Stimulated activated CD8-positive, alpha-beta memory T cell treated with anti-CD3 and anti-CD28 coated beads, Interleukin-12 subunit alpha, Interleukin-12 subunit beta, amount 100 ng/mL, for 24 hours (primary cell): ENCODE measurements around the gene SYT9.
A peak's percentile ranks its signal among the peaks of the same experiment; 100 is the strongest.
"Not testable (repeated sequence)": the region's sequence is repeated elsewhere in the genome, so short reads cannot be mapped to it uniquely, and the experiment has no call there.

Source experiments
- DNase-seq: peaks from one replicate; pipeline ENCODE4 v3.0.0-alpha.2; 2020; ENCODE audit errors: extremely low read depth

The SYT9 gene

DNA sequence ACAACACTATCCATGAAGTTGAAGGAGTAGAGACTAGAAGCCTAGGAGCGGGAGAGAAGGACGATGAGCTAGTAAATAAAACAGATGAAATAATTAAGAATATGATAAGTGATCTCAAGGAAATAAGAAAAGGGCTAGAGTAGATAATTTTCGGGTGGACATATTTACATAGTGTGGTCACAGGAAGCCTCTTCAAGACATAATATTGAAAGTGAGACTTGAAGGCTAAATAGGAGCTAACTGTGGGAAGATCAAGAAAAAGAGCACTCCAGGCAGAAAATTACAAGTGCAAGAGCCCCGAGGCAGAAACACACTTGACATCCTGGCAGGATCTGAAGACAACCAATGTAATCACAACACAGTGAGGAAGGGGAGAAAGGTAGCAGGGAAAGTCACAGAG lies 250.2 kb downstream of the SYT9 start:
- DNase-seq = no peak

DNA sequence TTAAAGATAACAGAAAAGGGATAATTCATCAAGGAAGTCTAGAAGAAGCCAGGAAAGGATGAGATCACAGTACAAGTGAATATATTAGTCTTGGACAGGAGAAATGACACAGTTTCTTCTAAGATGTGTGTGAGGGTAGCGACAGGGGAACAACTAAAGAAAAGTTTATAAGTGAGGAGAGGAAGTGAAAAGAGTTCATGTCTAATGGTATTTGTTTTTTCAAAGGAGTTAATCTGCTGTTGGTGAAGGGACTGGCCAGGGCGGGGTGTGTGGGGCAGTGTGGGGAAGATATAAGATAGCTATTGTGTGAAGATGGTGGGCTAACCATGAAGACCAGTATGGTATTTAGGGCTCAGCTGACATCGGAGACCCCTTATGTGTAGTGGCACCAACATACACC lies 254.5 kb downstream of the SYT9 start:
- DNase-seq = no peak

DNA sequence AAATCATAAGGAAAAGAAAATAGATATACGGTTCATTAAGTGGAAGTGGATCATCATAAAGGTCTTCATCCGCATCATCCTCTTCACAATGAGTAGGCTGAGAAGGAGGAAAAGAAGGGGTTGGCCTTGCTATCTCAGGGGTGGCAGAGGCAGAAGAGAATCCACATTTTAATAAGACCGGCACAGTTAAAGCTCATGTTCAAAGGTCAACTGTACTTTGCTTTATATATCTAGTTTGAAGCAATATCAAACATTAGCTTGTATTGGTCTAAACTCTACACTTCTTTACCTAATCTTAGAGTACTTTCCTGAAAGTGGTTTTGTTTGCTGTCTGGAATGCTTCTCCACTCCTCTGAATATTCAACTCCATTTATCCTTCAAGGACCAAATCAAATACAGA lies 256.4 kb downstream of the SYT9 start:
- no peak for DNase-seq

DNA sequence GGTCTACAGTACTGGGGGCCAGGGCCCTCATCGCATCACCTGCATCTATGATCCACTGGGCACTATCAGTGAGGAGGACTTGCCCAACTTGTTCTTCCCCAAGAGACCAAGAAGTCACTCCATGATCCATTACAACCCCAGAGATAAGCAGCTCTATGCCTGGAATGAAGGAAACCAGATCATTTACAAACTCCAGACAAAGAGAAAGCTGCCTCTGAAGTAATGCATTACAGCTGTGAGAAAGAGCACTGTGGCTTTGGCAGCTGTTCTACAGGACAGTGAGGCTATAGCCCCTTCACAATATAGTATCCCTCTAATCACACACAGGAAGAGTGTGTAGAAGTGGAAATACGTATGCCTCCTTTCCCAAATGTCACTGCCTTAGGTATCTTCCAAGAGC lies 258.3 kb downstream of the SYT9 start:
- no peak for DNase-seq

DNA sequence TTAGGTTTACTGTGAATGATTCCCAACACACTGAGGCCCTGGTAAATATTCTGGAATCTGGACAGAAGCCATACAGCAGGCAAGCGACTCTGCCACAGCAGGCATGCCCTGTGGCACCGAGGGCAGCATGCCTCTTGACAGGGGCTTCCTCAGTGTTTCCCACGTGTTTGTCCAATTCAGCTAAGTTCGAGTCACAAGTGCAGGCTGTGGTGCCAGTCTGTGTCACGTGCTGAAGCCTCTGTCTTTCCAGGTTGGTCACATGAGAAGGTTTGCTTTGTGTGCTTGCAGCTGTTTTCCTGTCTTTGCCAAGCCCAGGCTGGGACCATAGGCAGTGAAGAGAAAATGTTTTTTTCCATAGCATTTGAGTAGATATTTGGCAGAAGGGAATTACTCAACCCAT lies 259.7 kb downstream of the SYT9 start:
- no peak for DNase-seq

DNA sequence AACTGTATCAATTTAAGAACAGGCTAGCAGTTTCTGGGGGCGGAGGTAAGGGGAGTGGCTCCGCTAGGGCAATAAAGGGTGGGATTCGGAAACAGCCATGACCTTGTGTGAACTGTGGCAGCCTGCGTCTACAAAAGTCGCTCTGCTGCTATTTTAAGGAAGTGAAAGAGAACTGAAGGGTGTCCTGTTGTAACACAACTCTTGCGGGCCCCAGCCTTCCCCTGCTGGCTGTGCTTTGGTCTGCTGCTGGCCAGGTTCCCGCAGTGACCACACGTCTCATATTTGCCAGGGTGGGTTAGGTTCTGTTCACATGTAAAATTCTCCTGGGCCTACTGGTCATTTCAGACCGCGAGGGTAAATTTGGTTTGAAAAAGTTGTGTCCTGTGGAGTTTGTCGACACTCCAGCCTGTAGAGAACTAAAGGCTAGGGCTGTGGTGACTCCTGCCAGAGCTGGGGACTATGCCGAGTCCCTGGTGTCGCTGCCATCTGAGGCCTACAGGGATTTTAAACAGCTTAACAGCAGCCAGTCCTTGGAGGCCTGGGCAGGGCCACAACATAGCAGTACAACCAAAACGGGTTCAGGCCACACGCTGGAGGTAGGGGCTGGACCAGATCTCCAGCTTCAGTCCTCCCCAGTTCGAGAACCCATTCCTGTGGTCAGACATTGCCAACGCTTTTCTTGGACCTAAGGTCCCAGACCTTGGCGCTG lies 261.0 kb downstream of the SYT9 start:
- DNase-seq = no peak

DNA sequence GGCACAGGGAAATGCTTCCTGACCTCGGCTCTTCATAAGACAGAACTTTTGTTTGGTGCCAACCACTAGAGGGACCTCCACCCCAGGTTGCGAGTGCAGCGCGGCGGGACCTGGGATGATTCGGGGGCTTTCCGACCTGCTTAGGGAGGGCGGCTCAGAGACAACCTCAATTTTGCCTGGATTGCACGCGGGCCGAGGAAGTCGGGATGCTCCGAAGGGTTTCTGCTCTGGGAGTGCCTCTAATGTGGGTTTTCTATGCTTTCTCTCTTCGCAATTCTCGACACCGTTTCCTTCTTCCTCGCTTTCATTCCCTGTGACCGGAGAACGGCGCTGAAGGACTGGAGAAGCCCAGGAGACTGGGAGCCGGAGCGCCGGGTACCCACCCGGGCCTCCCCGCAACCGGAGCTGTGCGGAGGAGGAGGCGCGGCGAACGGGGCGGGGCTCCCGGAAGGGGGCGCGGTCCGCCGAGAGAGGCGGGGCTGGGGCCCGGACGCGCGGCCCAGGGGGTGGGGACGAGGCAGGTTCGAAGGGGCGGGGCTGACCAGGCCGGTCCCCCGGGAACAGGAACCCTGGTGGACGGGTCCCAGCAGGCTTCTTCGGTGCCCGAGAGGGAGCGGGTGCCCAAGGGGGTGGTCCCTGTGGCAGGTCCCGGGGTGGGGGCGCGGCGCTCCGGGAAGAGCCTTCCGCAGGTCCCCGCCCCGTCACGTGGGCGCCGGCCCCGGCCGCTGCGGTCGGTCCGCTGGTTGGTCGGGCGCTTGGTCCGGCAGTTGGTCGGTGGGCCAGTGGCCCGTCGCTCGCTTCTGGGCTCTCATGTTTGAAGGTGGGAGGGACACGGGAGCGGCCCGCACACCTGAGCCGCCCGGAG lies 261.8 kb downstream of the SYT9 start, which contains the start of gene PPFIBP2:
Gene PPFIBP2 (plus strand): TSS at position 766 of the 865 bp plus-strand sequence. CDS start 35,477 bp downstream, outside the sequence.
- peak; percentile 45 for DNase-seq

DNA sequence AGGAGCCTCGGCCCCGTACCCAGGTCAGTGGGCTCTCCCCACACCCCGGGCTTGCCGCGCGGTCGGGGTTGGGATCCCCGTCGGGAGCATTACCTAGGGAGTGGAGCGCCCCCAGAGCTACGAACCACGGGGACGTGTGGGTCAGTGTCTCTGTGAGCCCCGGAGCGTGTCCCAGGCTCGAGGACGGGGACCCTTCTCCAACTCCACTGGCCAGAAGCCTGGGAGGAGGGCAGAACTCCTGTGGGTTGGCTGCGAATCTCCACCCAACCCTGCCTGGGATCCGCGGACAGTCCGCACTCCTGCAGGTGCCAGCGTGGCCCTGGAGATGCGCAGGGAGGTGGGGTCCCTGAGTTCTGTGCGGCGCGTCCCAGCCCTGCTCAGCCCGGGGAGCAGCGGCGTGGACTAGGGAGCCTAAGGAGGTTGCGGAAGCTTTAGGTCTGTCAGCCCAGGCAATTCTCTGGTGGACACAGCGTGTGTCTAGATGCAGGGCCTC lies 262.4 kb downstream of the SYT9 start:
- no peak for DNase-seq

DNA sequence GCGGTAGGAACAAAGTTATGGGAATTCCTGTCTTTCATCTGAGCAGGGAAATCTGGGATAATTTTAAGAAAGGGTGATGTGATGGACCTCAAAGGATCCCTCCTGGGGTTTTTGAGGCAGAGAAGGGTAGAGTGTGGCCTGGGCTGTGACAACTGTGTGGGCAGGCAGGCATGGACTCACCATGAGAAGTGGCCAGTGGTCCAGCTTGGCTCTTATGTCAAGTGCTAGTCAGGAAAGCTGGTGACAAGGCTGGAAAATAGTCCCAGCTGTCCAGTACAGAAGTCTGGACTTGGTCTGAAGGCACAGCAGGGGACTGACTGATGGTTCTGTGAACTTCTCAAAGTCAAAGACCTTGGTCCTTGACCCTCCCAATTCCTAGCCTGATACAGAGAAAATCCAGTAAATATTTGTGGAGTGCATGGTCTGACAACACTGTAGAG lies 263.8 kb downstream of the SYT9 start:
- no peak for DNase-seq

DNA sequence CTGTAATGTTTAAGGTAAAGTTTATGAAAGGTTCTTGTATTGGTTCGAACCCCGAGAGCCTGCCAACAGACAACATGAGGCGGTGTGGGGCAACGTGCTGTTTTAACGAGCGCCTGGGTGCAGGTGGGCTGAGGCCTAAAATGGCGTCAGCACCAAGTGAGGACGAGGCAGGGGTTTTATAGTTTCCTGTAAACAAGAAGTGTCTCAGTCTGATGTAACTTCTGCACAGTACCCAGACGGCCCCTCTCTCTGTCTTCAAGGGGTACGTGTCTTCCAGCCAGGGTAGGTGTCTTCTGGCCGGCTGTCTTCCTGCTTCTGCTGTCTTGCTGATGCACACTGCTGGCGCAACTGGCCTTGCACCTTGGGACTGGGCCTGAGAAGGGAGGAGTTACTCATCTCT lies 264.8 kb downstream of the SYT9 start:
- DNase-seq = no peak

DNA sequence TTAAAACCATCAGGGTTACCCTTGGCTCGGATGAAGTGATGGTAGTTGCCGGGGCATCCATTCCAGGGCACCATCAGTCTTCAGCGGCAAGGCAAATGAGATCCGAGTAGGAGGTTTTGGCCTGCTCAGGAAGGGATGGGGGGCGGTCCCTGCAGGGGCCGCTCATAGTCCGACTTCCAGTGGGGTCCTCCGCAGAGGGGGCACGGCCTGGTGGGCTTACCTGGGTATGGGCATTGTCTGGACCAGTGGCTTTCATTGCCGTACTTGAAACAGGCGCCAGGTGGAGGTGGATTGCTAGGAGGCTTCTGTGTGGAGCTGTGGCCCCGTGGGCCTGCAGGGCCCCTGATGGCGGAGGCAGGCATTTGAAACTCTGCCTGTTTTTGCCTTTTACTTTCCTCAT lies 266.0 kb downstream of the SYT9 start:
- DNase-seq = not testable (repeated sequence)
